DOHH2 (cell line): ENCODE results near the gene CAV1.

ENCODE experiments used
- EZH2phosphoT487 ChIP-seq: fragments of 200-600 bp; sonication (generic); IDR thresholded peaks from 2 replicates; pipeline ENCODE4 v1.6.1; 2017; ENCODE audit warnings: borderline replicate concordance, mild to moderate bottlenecking, antibody characterized with exemption, low read length, moderate library complexity, mixed read lengths
- TF ChIP-seq, protein P1 (sequence below): fragments of 200-600 bp; sonication (generic); IDR thresholded peaks from one replicate; pipeline ENCODE4 v1.5.1; 2014; ENCODE audit warnings: antibody characterized with exemption, mild to moderate bottlenecking, low read depth, low read length; ENCODE audit not compliant: poor library complexity, severe bottlenecking

DNA sequence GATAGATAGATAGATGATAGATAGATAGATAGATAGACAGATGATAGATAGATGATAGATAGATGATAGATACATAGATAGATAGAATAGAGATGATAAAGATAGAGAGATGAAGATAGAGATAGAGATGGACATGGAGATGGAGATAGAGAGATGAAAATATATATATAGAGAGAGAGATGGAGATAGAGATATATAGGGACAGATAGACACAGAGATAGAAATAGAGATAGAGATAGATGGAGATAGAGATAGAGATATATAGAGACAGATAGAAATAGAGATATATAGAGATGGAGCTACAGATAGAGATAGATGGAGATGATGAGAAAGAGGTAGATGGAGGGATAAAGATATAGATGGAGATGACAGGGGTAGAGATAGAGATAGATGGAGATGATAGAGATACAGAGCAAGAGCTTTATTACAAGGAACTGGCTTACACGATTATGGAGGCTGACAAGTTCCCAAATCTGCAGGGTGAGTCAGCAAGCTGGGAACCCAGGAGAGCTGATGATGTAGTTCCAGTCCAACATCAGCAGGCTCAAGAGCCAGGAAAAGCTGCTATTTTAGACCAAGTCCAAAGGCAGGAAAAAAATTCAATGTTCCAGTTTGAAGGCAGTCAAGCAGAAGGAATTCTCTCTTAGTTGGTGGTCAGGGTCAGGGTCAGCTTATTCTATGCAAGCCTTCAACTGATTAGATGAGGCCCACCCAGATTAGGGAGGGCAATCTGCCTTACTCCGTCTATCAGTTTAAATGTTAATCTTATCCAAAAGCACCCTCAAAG lies 37.1 kb downstream of the CAV1 start:
- TF ChIP-seq, protein P1, sequence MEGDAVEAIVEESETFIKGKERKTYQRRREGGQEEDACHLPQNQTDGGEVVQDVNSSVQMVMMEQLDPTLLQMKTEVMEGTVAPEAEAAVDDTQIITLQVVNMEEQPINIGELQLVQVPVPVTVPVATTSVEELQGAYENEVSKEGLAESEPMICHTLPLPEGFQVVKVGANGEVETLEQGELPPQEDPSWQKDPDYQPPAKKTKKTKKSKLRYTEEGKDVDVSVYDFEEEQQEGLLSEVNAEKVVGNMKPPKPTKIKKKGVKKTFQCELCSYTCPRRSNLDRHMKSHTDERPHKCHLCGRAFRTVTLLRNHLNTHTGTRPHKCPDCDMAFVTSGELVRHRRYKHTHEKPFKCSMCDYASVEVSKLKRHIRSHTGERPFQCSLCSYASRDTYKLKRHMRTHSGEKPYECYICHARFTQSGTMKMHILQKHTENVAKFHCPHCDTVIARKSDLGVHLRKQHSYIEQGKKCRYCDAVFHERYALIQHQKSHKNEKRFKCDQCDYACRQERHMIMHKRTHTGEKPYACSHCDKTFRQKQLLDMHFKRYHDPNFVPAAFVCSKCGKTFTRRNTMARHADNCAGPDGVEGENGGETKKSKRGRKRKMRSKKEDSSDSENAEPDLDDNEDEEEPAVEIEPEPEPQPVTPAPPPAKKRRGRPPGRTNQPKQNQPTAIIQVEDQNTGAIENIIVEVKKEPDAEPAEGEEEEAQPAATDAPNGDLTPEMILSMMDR = no peak
- TF ChIP-seq EZH2phosphoT487 = no peak
